Activated T-helper 1 cell treated with Interleukin-2 at 50 U/mL for 16 hours (primary cell): Measurements from ENCODE around the gene FXN.
"Not testable (repeated sequence)": the region's sequence is repeated elsewhere in the genome, so short reads cannot be mapped to it uniquely, and the experiment has no call there.

ENCODE experiments used
- DNase-seq: peaks from one replicate; pipeline ENCODE4 v3.0.0-alpha.2; 2020; ENCODE audit warnings: low read depth

FXN gene

GRCh38 chr9:69035438-69036308 is at the start of gene FXN:
Gene FXN (plus strand): TSS chr9:69035752. CDS start chr9:69035783, 31 bp downstream.
- peak; percentile 69 for DNase-seq

- not testable (repeated sequence) for DNase-seq
These were observed 48.6 kb upstream of the FXN start for GRCh38 chr9:68986949-68987348.

GRCh38 chr9:68991457-68991856 is 44.1 kb upstream of the FXN start:
- DNase-seq: no peak

- no peak for DNase-seq
These were observed 39.8 kb upstream of the FXN start for GRCh38 chr9:68995776-68996175.

GRCh38 chr9:68996462-68996861 is 39.1 kb upstream of the FXN start:
- DNase-seq: no peak

GRCh38 chr9:68997666-68998065 is 37.9 kb upstream of the FXN start:
- DNase-seq: no peak

DNA sequence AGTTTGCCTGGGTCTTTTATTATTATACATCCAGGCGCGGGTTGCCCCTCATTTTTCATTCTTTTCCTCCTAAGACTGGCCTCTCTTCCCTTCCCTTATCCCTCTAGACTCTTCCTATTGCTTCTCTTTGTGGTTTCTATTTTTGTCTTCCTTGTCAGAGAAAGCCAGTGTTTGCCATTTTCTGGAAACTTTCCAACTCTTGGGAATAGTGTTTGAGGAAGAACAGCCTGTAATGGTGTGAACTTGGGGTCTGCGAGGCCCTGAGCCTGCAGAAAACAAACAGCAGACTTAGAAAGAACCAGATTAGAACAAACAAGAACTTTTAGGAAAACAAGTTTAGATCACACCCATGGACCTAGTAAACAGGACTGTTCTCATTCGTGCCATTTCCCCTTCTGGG is 37.2 kb upstream of the FXN start:
- no peak for DNase-seq

DNA sequence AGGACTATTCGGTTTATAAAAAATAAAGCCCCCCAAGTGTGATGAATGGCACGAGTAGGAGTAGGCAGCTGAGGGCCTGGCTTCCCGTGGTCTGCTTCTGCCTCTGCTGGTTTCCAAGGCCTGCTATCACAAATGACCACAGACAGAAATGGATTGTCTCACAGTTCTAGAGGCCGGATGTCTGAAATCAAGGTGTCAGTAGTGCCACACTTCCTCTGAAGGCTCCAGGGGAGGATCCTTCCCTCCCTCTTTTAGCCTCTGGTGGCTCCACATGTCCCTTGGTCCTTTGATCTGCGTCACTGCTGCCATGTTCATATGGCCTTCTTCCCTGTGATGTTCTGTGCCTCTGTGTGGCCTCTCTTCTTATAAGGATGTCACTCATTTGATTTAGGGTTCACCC is 36.7 kb upstream of the FXN start:
- DNase-seq: no peak

- DNase-seq: peak; percentile 18
These were observed 36.0 kb upstream of the FXN start for GRCh38 chr9:68999393-69000105.

DNA sequence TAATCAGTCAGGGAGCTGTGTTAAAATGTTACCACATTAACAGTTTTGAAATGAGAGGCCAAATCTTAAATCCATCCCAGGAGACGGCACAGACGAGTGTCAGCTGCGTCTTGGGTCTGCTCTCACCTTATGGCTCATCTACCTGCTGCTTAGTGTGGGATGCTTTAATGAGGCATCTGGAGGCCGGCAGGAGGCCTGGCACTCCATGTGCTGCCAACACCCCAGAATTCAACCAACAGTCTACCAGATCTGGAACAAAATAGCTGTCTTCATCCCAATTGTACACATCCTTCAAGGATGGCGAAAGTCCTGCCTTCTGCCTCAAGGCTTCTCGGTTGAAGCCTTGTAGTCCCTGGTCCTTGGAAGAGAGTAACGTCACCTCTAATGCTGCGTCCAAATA is 33.6 kb upstream of the FXN start:
- no peak for DNase-seq

DNA sequence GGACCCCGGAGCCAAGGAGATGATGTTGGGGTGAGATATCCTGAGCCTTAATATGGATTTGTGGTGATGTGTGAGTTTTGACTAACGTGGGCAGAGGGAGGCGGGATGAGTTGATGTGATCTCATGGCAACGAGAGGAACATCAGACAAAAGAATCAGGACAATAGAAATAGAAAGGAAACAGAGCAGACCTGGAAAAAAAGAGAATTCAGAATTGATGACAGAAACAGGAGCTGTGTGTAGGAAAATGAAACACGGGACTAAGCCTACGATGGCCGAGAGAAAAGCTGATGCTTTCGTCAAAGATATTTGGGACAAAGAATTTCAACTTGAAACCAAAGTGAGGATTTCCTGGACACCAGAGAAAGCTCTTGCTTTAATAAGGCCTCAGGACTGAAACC is 32.5 kb upstream of the FXN start:
- no peak for DNase-seq

- no peak for DNase-seq
These were observed 30.7 kb upstream of the FXN start for GRCh38 chr9:69004836-69005235.

GRCh38 chr9:69009708-69010107 is 25.8 kb upstream of the FXN start:
- DNase-seq: no peak

- no peak for DNase-seq
These were observed 22.7 kb upstream of the FXN start for GRCh38 chr9:69012696-69013381.

GRCh38 chr9:69013382-69013727 is 22.2 kb upstream of the FXN start:
- no peak for DNase-seq

GRCh38 chr9:69014013-69014412 is 21.5 kb upstream of the FXN start, which contains the start of gene PRKACG:
Gene PRKACG (minus strand): TSS chr9:69014113. CDS start chr9:69014092, 21 bp downstream.
- DNase-seq: no peak

DNA sequence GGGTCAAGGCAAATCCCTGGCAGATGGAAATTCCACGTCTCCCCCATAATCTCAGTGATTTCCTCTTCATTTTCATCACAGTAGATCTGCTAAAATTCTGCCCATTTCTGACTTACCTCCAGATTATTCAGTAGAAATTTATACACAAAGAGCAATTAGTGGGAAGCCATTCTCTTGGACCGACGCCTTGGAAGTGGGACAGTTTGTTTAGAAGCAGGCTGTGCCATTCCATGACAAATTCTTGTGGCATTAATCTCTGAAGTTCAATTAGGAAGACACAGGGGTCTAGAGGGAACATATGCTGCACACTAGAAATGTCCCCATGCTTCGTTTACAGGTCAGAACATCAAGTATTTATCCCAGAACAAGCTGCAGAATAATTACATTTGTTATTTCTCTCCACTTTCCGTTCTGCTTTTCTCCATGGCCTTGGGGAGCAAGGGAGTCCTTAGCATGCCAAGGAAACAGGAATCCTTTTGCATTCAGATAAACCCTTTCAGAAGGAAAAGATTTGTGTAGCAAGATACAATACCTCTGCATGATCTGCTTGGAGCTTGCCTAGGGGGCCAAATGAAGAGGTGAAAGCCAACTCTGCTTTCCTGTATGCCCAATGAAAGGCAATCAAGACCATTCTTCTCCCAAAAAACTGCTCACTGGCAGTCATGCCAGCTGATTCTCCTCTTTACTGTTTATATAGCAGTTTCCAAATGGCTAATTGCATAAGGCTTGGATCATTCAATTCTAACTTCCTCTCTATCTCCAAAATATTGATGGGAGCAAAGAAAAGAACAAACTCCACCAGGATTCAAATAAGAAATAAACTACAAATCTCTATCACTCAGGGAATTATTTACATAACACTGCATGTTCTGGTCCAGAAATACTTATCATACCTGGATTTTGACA is 19.1 kb upstream of the FXN start:
- DNase-seq: no peak

GRCh38 chr9:69018737-69019136 is 16.8 kb upstream of the FXN start:
- DNase-seq: no peak

DNA sequence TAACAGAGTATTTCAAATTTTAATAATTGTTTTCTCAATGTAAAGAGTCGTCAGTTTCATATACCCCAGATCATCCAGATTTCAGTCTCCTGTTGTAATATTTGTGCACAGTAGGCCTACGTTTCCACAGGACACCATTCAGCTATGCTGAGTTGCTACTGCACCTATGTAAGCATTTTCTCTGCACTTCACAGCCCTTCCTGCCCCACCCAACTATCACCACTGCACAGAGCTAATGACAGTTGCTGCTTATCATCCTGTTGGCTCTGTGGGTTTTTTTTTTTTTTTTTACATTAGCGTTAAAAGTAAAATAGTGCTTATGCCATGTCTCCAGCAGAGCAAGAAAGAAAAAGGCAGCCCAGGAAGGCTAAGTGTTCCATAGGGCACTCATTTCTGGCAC is 15.7 kb upstream of the FXN start:
- peak; percentile 17 for DNase-seq

DNA sequence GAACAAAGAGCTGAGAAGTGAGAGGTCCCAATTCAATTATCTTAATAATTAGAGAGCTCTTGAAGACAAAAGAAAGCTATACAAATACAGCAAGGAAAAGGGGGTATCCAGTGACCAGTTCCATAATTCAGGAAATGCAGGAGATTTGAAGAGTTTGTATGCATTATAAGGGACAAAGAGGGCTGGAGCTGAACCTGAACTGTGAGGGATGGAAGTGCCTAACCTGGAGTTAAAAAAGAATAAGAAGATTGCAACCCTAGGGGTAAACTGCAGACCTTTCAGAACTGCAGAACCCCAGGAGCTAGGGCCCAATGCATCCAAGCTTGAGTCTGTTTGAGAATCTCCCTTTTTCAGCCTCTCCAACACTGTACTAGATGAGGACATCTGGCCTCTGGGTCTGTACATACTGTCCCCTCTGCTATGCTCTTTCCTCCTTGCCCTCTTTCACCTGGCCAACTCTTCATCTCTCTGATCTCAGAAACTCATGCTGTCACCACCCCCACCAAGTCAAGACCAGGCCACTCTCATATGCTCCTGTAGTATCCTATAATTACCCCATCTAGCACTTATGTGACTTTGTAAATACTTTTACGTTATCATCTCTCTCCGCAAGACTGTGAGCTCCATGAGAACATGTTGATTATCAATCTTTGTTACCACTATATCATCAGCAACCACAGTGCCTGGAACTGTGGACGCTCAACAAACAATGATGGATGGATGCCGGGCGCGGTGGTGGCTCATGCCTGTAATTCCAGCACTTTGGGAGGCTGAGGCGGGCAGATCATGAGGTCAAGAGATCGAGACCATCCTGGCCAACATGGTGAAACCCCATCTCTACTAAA is 15.0 kb upstream of the FXN start:
- DNase-seq: no peak

- DNase-seq: no peak
These were observed 11.9 kb upstream of the FXN start for GRCh38 chr9:69023650-69024049.
